HCT116 (cell line): ENCODE measurements around the gene TAX1BP1.

ENCODE experiments used
- EZH2 ChIP-seq: fragments of 200-600 bp; sonication (generic); IDR thresholded peaks from 2 replicates; pipeline ENCODE4 v1.6.1; 2017; ENCODE audit warnings: antibody characterized with exemption, mixed run types
- POLR2A ChIP-seq: IDR thresholded peaks from 2 replicates; pipeline ENCODE4 v1.7.0; 2011; ENCODE audit warnings: borderline replicate concordance; ENCODE audit not compliant: insufficient read depth, insufficient read length; ENCODE audit errors: extremely low read depth
- POLR2AphosphoS5 ChIP-seq: IDR thresholded peaks from 2 replicates; pipeline ENCODE4 v1.6.1; 2011; ENCODE audit warnings: mild to moderate bottlenecking, low read depth, low read length, moderate library complexity
- RAD21 ChIP-seq: IDR thresholded peaks from 2 replicates; pipeline ENCODE4 v1.6.1; 2012; ENCODE audit warnings: low read depth, mild to moderate bottlenecking
- SRF ChIP-seq: IDR thresholded peaks from 2 replicates; pipeline ENCODE4 v1.6.1; 2012; ENCODE audit warnings: low read depth
- ZNF274 ChIP-seq: fragments of 200-500 bp; sonication (Bioruptor generic); IDR thresholded peaks from 2 replicates; pipeline ENCODE4 v1.6.1; 2014; ENCODE audit warnings: mild to moderate bottlenecking, low read depth, low read length, inconsistent platforms

GRCh38 chr7:27727058-27727457 lies 12.9 kb upstream of the TAX1BP1 start:
- TF ChIP-seq EZH2 (no peak), SRF (no peak), POLR2A (no peak), POLR2AphosphoS5 (no peak), ZNF274 (no peak), RAD21 (no peak)
